GM12872 (cell line): Measurements from ENCODE around the gene NIF3L1.

ENCODE experiments used
- CTCF ChIP-seq: IDR thresholded peaks from 3 replicates; pipeline ENCODE4 v1.5.1; 2011; ENCODE audit warnings: low read depth, mild to moderate bottlenecking, low read length, moderate library complexity; ENCODE audit not compliant: insufficient read depth

NIF3L1 gene

GRCh38 chr2:200929334-200930249 lies 40.4 kb downstream of the NIF3L1 start:
- TF ChIP-seq CTCF, result no peak

- TF ChIP-seq CTCF, result no peak
These were observed 41.9 kb downstream of the NIF3L1 start for GRCh38 chr2:200930947-200931626.

- TF ChIP-seq CTCF, result no peak
These were observed 50.7 kb downstream of the NIF3L1 start for GRCh38 chr2:200939832-200940231.

- TF ChIP-seq CTCF, result no peak
These were observed 54.4 kb downstream of the NIF3L1 start for GRCh38 chr2:200943527-200944105.

- TF ChIP-seq CTCF, result no peak
These were observed 55.6 kb downstream of the NIF3L1 start for GRCh38 chr2:200944467-200945394.

GRCh38 chr2:200945395-200945729 lies 56.2 kb downstream of the NIF3L1 start:
- no peak for TF ChIP-seq CTCF
